HEK293 (cell line): Measurements from ENCODE around the gene SCAMP3.

ENCODE experiments used
- EGR2 ChIP-seq: fragments of 450-650 bp; formaldehyde crosslinking; IDR thresholded peaks from 2 replicates; pipeline ENCODE4 v1.5.1; 2016; ENCODE audit warnings: low read depth, missing biosample characterization, missing genetic modification characterization
- FEZF1 ChIP-seq: fragments of 450-650 bp; formaldehyde crosslinking; IDR thresholded peaks from 2 replicates; pipeline ENCODE4 v1.5.1; 2016; ENCODE audit warnings: missing biosample characterization, missing genetic modification characterization
- KLF1 ChIP-seq: fragments of 450-650 bp; formaldehyde crosslinking; IDR thresholded peaks from 2 replicates; pipeline ENCODE4 v1.5.1; 2016; ENCODE audit warnings: missing biosample characterization, missing genetic modification characterization
- PATZ1 ChIP-seq: fragments of 450-650 bp; formaldehyde crosslinking; IDR thresholded peaks from 2 replicates; pipeline ENCODE4 v1.5.1; 2016; ENCODE audit warnings: missing biosample characterization, missing genetic modification characterization
- ZBTB6 ChIP-seq: fragments of 450-650 bp; formaldehyde crosslinking; IDR thresholded peaks from 2 replicates; pipeline ENCODE4 v1.5.1; 2017; ENCODE audit warnings: missing biosample characterization, missing genetic modification characterization
- ZFP41 ChIP-seq: fragments of 450-650 bp; formaldehyde crosslinking; IDR thresholded peaks from 2 replicates; pipeline ENCODE4 v1.5.1; 2016; ENCODE audit warnings: missing biosample characterization, missing genetic modification characterization, borderline replicate concordance
- ZFP69B ChIP-seq: fragments of 450-650 bp; formaldehyde crosslinking; IDR thresholded peaks from 2 replicates; pipeline ENCODE4 v1.5.1; 2016; ENCODE audit warnings: missing biosample characterization, missing genetic modification characterization
- ZNF202 ChIP-seq: fragments of 450-650 bp; formaldehyde crosslinking; IDR thresholded peaks from 2 replicates; pipeline ENCODE4 v1.5.1; 2016; ENCODE audit warnings: missing biosample characterization, missing genetic modification characterization, borderline replicate concordance
- ZNF211 ChIP-seq: fragments of 450-650 bp; formaldehyde crosslinking; IDR thresholded peaks from 2 replicates; pipeline ENCODE4 v1.5.1; 2016; ENCODE audit warnings: low read depth, missing biosample characterization, missing genetic modification characterization
- ZNF335 ChIP-seq: fragments of 450-650 bp; formaldehyde crosslinking; conservative IDR thresholded peaks from 2 replicates; pipeline ENCODE4 v1.5.1; 2016; ENCODE audit warnings: missing biosample characterization, missing genetic modification characterization
- ZNF362 ChIP-seq: fragments of 450-650 bp; formaldehyde crosslinking; IDR thresholded peaks from 2 replicates; pipeline ENCODE4 v1.5.1; 2016; ENCODE audit warnings: missing biosample characterization, missing genetic modification characterization
- ZNF626 ChIP-seq: fragments of 450-650 bp; sonication (Bioruptor Pico); formaldehyde crosslinking; IDR thresholded peaks from 2 replicates; pipeline ENCODE4 v1.5.1; 2018; ENCODE audit warnings: missing biosample characterization, missing genetic modification characterization, inconsistent platforms
- ZNF704 ChIP-seq: fragments of 450-650 bp; formaldehyde crosslinking; IDR thresholded peaks from 2 replicates; pipeline ENCODE4 v1.5.1; 2016; ENCODE audit warnings: missing biosample characterization, missing genetic modification characterization
- ZNF791 ChIP-seq: fragments of 450-650 bp; formaldehyde crosslinking; IDR thresholded peaks from 2 replicates; pipeline ENCODE4 v1.5.1; 2016; ENCODE audit warnings: missing biosample characterization, missing genetic modification characterization
- ZNF837 ChIP-seq: fragments of 450-650 bp; formaldehyde crosslinking; IDR thresholded peaks from 2 replicates; pipeline ENCODE4 v1.5.1; 2016; ENCODE audit warnings: missing biosample characterization, missing genetic modification characterization
- TF ChIP-seq, protein P1 (sequence below): fragments of 450-650 bp; formaldehyde crosslinking; IDR thresholded peaks from 2 replicates; pipeline ENCODE4 v1.5.1; 2016; ENCODE audit warnings: missing biosample characterization, missing genetic modification characterization
- TF ChIP-seq, protein P2 (sequence below): fragments of 450-650 bp; formaldehyde crosslinking; IDR thresholded peaks from 2 replicates; pipeline ENCODE4 v1.5.1; 2016; ENCODE audit warnings: missing biosample characterization, missing genetic modification characterization

Gene SCAMP3

GRCh38 chr1:155272466-155273342 lies 10.5 kb upstream of the SCAMP3 start (continued):
- TF ChIP-seq, protein P1, sequence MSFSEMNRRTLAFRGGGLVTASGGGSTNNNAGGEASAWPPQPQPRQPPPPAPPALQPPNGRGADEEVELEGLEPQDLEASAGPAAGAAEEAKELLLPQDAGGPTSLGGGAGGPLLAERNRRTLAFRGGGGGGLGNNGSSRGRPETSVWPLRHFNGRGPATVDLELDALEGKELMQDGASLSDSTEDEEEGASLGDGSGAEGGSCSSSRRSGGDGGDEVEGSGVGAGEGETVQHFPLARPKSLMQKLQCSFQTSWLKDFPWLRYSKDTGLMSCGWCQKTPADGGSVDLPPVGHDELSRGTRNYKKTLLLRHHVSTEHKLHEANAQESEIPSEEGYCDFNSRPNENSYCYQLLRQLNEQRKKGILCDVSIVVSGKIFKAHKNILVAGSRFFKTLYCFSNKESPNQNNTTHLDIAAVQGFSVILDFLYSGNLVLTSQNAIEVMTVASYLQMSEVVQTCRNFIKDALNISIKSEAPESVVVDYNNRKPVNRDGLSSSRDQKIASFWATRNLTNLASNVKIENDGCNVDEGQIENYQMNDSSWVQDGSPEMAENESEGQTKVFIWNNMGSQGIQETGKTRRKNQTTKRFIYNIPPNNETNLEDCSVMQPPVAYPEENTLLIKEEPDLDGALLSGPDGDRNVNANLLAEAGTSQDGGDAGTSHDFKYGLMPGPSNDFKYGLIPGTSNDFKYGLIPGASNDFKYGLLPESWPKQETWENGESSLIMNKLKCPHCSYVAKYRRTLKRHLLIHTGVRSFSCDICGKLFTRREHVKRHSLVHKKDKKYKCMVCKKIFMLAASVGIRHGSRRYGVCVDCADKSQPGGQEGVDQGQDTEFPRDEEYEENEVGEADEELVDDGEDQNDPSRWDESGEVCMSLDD (tag by site-specific recombination), result 0 out of 2 replicates have a peak, but pooled peaks have one; percentile 44
- TF ChIP-seq ZNF211 (tag by site-specific recombination) (no peak), ZNF335 (tag by site-specific recombination) (peak; percentile 57), ZNF704 (no peak), ZNF837 (no peak), ZFP69B (tag by site-specific recombination) (no peak), ZFP41 (tag by site-specific recombination) (no peak), PATZ1 (peak; percentile 82), ZNF362 (tag by site-specific recombination) (no peak), ZNF626 (tag by site-specific recombination) (no peak), ZBTB6 (tag by site-specific recombination) (peak; percentile 87; the same call in 1 of the 2 replicates), KLF1 (tag by site-specific recombination) (peak; percentile 67; the same call in 1 of the 2 replicates), ZNF791 (tag by site-specific recombination) (no peak), FEZF1 (no peak), ZNF202 (no peak), EGR2 (tag by site-specific recombination) (peak; percentile 66)
- TF ChIP-seq, protein P2, sequence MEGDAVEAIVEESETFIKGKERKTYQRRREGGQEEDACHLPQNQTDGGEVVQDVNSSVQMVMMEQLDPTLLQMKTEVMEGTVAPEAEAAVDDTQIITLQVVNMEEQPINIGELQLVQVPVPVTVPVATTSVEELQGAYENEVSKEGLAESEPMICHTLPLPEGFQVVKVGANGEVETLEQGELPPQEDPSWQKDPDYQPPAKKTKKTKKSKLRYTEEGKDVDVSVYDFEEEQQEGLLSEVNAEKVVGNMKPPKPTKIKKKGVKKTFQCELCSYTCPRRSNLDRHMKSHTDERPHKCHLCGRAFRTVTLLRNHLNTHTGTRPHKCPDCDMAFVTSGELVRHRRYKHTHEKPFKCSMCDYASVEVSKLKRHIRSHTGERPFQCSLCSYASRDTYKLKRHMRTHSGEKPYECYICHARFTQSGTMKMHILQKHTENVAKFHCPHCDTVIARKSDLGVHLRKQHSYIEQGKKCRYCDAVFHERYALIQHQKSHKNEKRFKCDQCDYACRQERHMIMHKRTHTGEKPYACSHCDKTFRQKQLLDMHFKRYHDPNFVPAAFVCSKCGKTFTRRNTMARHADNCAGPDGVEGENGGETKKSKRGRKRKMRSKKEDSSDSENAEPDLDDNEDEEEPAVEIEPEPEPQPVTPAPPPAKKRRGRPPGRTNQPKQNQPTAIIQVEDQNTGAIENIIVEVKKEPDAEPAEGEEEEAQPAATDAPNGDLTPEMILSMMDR (tag by site-specific recombination), result no peak
